Measurements from ENCODE around the gene ARHGAP15. TPM values are rescaled to one million over a fixed set of nuclear protein-coding genes. Genes with fewer than 3 reads are reported as not detected.

The ARHGAP15 gene
- total and polyA plus RNA-seq, 12 donors: 4.7 to 33.8 (median 10.4) TPM

DNA sequence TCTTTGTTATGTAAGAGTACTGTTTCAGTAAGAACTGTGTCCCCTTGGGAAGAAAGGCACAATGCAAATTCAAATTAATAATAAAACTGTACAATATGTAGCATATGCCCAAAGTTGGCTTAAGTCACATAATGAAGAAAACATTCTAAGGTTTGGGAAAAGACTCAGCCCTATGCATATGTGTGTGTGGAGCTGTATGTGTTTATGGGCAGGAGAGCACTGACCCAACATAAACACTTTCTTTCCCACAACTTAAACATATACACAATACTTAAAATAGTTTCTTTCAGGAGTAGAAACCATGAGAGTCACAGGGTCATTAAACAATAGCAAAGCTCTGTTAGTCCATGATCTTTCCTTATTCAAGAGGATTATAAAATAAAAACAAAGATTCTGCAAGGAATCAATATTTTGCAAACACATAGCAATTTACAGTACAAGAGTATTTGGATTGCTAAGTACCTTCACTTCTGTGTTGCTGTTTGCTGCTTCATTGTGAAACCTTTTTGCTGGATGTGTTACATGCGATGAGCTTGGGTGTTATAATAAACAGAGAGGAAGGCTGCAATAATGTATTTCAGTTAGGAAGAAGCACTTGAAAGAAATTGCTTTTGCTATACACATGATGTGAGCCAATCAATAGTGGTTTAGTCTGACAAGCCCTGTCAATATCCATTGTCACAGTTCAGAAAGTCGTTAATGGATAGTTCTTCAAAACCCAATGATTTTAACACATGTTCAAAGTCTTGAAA lies 347.3 kb downstream of the ARHGAP15 start:
- 77 to 87% (median 84%) methylated on average over 2 of the region's 2 CpGs for WGBS, 4 donors
- no peaks in the 10 kb centered on the region for H3K4me1 ChIP-seq (replicated peaks in 1 of 2)
- no peak for TF ChIP-seq POLR2A (IDR thresholded peaks at IDR 0.05)
- TF ChIP-seq, protein P1, sequence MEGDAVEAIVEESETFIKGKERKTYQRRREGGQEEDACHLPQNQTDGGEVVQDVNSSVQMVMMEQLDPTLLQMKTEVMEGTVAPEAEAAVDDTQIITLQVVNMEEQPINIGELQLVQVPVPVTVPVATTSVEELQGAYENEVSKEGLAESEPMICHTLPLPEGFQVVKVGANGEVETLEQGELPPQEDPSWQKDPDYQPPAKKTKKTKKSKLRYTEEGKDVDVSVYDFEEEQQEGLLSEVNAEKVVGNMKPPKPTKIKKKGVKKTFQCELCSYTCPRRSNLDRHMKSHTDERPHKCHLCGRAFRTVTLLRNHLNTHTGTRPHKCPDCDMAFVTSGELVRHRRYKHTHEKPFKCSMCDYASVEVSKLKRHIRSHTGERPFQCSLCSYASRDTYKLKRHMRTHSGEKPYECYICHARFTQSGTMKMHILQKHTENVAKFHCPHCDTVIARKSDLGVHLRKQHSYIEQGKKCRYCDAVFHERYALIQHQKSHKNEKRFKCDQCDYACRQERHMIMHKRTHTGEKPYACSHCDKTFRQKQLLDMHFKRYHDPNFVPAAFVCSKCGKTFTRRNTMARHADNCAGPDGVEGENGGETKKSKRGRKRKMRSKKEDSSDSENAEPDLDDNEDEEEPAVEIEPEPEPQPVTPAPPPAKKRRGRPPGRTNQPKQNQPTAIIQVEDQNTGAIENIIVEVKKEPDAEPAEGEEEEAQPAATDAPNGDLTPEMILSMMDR (IDR thresholded peaks at IDR 0.05): no peak

DNA sequence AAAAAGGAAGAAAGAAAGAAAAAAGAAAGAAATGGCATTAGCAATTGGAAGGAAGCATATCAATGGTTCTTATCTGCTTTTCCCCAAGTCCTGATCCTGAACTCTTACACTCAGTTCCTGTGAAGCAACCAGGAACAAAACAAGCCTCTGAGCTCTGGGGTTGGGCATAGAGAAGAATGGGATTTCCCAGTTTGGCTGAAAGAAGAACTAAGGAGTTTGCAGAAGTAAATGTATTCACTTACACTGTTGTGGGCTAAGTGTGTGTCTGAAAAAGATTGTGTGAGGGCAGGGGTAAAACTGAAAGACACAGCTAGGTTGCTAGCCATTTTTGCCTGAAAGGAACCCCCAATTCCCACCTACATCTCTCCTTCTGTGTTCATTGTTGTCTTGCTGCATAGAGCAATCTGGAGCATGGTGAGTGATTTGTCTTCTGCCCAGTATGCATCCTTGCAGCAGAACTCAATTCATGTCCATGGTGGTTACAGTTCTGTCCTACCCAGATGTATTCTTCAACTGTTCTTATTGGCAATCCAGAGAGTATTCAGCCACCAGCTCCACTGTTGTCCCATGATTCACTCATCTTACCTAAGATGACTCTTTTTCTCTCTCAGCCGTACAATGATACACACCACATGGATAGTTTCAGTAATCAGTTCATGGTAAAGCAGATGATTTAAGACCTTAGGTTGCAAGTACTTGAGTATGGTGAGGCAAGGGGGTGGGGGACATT lies 348.7 kb downstream of the ARHGAP15 start:
- Histone ChIP-seq H3K36me3 (replicated peaks in 1 of 2) (no peaks in the 10 kb centered on the region), H3K9me3 (replicated peaks in 1 of 3) (no peaks in the 10 kb centered on the region), H3K27me3 (no peaks in the 10 kb centered on the region), H3K4me1 (replicated peaks in 1 of 2) (peaks cover 0 to 5% of the 10 kb centered on the region in 2 donors), H3K27ac (no peak overlapping the region), H3K4me3 (no peak overlapping the region)
- no peak for DNase-seq
- 90 to 94% (median 92%) methylated on average over 1 of the region's 1 CpG for WGBS, 4 donors
- intact Hi-C loops (cut with DNase I): no loop called here
- TF ChIP-seq POLR2A (IDR thresholded peaks at IDR 0.05): no peak
- TF ChIP-seq, protein P1 (IDR thresholded peaks at IDR 0.05): no peak

More for the DNA sequence above, 347.3 kb downstream of the ARHGAP15 start:
- H3K4me3 ChIP-seq: no peak overlapping the region
- intact Hi-C loops (cut with DNase I): no loop called here
- no peaks in the 10 kb centered on the region for H3K36me3 ChIP-seq (replicated peaks in 1 of 2)
- H3K9me3 ChIP-seq (replicated peaks in 1 of 3): no peaks in the 10 kb centered on the region
- no peaks in the 10 kb centered on the region for H3K27me3 ChIP-seq
- DNase-seq: no peak
- H3K27ac ChIP-seq: no peak overlapping the region

DNA sequence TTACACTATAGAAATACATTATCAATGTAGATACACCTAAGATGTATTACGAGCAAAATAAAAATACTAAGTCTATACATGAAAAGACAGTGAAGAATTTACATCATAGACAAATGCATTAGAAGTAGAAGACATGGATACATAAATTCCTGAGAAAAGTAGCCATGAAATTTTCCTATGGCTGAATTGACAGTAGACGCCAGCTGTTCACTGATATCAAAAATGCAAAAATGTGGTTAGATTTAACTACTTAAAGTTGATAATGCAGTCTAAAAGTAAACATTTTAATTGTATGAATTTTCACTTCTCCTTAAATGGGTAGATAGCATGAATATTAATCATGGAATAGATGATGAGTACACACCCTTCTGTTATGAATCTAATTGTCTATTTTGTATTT lies 350.9 kb downstream of the ARHGAP15 start:
- DNase-seq: no peak
- 62 to 72% (median 71%) methylated on average over 2 of the region's 2 CpGs for WGBS, 4 donors
- Histone ChIP-seq H3K27me3 (no peaks in the 10 kb centered on the region), H3K36me3 (replicated peaks in 1 of 2) (no peaks in the 10 kb centered on the region), H3K4me3 (no peak overlapping the region), H3K27ac (peak overlapping the region in 2 of 5 donors; percentile 31 to 52), H3K4me1 (replicated peaks in 1 of 2) (peaks cover 0 to 5% of the 10 kb centered on the region in 2 donors), H3K9me3 (replicated peaks in 1 of 3) (no peaks in the 10 kb centered on the region)
- intact Hi-C loops (cut with DNase I): no loop called here
- TF ChIP-seq, protein P1 (IDR thresholded peaks at IDR 0.05): no peak

DNA sequence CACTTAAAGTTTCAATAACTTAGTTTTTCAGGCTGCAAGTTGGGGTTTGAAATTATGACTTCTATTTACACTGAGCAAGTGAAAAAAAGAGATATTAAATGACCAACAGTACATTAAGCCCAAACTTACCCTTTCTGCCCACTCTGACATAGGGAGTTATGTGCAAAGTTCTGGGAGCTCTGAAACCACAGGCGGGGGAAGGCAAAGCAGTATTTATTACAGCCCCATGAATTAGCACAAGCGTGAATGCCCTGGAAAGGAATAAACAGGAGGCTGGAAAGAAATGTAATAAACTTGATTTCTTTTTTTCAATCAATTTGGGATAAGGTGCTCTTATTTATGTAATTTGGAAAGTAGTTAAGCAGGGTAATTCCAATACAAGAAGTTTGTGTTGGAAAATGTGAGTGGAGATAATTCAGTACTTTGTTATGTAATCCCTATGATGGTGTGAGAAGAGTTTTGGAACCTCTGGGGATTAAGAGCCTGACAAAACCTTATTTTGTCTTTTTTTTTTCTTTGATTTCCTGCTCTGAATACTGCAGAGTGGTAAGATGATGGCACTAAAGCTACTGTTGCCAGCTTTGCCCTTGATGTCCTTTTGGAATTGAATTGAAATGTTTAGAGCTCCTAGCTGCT lies 351.5 kb downstream of the ARHGAP15 start:
- intact Hi-C loops (cut with DNase I): no loop called here
- 60 to 73% (median 70%) methylated on average over 2 of the region's 2 CpGs for WGBS, 4 donors
- Histone ChIP-seq H3K4me3 (no peak overlapping the region), H3K27me3 (no peaks in the 10 kb centered on the region), H3K36me3 (replicated peaks in 1 of 2) (no peaks in the 10 kb centered on the region), H3K4me1 (replicated peaks in 1 of 2) (peaks cover 0 to 5% of the 10 kb centered on the region in 2 donors), H3K9me3 (replicated peaks in 1 of 3) (no peaks in the 10 kb centered on the region), H3K27ac (peak overlapping the region in 2 of 5 donors; percentile 52 to 76)
- no peak for TF ChIP-seq POLR2A (IDR thresholded peaks at IDR 0.05)
- TF ChIP-seq, protein P1 (IDR thresholded peaks at IDR 0.05): no peak
- no peak for DNase-seq

Measured in adrenal gland (tissue), 12 donors.